ENCODE measurements around the gene CACUL1. TPM values are rescaled to one million over a fixed set of nuclear protein-coding genes. Genes with fewer than 3 reads are reported as not detected.

Gene CACUL1
- total RNA-seq, 4 donors from 2014 or later = 13.1 to 29.1 (median 23.2) TPM

- in situ Hi-C loops (cut with MboI; ENCODE audit: low pct_ligation_motif_present in 1 of 4, low pct_unique_long_range_greater_than_20kb in 1 of 4, low sequenced_read_pairs in 3 of 4) = no loop called here
- peak; percentile 34 for DNase-seq
- Histone ChIP-seq H3K9me3 (no peaks in the 10 kb centered on the region), H3K4me1 (peaks cover 9 to 35% (median 21%) of the 10 kb centered on the region in 4 donors), H3K4me3 (peak overlapping the region; percentile 89 to 99 (median 96)), H3K27ac (peak overlapping the region; percentile 90 to 92 (median 91)), H3K27me3 (no peaks in the 10 kb centered on the region), H3K36me3 (no peaks in the 10 kb centered on the region)
- TF ChIP-seq POLR2A (IDR thresholded peaks at IDR 0.05) (no peak), EP300 (IDR thresholded peaks at IDR 0.05; ENCODE audit: low read depth) (no peak)
- intact Hi-C loops (cut with DNase I; ENCODE audit: low total_unique reads) = no loop called here
- 0 to 2% methylated on average over 9 to 22 of the region's 22 CpGs for WGBS, 2 donors (ENCODE audit: low coverage in 1 of 2)
These were observed 578 bp downstream of the CACUL1 start for GRCh38 chr10:118754229-118754555.

- intact Hi-C loops (cut with DNase I; ENCODE audit: low total_unique reads) (no loop called here), in situ Hi-C loops (cut with MboI; ENCODE audit: low pct_ligation_motif_present in 1 of 4, low pct_unique_long_range_greater_than_20kb in 1 of 4, low sequenced_read_pairs in 3 of 4) (no loop called here)
- Histone ChIP-seq H3K4me3 (peak overlapping the region; percentile 89 to 99 (median 96)), H3K27me3 (no peaks in the 10 kb centered on the region), H3K36me3 (no peaks in the 10 kb centered on the region), H3K27ac (peak overlapping the region; percentile 90 to 92 (median 91)), H3K4me1 (peaks cover 9 to 35% (median 21%) of the 10 kb centered on the region in 4 donors), H3K9me3 (no peaks in the 10 kb centered on the region)
- WGBS, 2 donors (ENCODE audit: low coverage in 1 of 2) = 1 to 6% methylated on average over 12 to 17 of the region's 17 CpGs
- TF ChIP-seq CTCF (IDR thresholded peaks at IDR 0.05) = no peak
- TF ChIP-seq EP300 (IDR thresholded peaks at IDR 0.05; ENCODE audit: low read depth) = no peak
- TF ChIP-seq POLR2AphosphoS5 (IDR thresholded peaks at IDR 0.05) = no peak
- no peak for TF ChIP-seq POLR2A (IDR thresholded peaks at IDR 0.05)
- no peak for DNase-seq
These were observed 1.2 kb downstream of the CACUL1 start for GRCh38 chr10:118753331-118754228.

GRCh38 chr10:118752409-118752808, 2.4 kb downstream of the CACUL1 start:
- WGBS, 2 donors (ENCODE audit: low coverage in 1 of 2) = 82 to 85% methylated on average over 3 of the region's 3 CpGs

GRCh38 chr10:118751265-118751664, 3.5 kb downstream of the CACUL1 start:
- no peak for DNase-seq
- TF ChIP-seq POLR2A (IDR thresholded peaks at IDR 0.05) (no peak), CTCF (IDR thresholded peaks at IDR 0.05) (no peak), EP300 (IDR thresholded peaks at IDR 0.05; ENCODE audit: low read depth) (no peak), POLR2AphosphoS5 (IDR thresholded peaks at IDR 0.05) (no peak)
- intact Hi-C loops (cut with DNase I; ENCODE audit: low total_unique reads) = no loop called here
- Histone ChIP-seq H3K36me3 (no peaks in the 10 kb centered on the region), H3K27me3 (no peaks in the 10 kb centered on the region), H3K27ac (no peak overlapping the region), H3K4me3 (no peak overlapping the region), H3K4me1 (peaks cover 9 to 35% (median 21%) of the 10 kb centered on the region in 4 donors), H3K9me3 (no peaks in the 10 kb centered on the region)
- in situ Hi-C loops (cut with MboI; ENCODE audit: low pct_ligation_motif_present in 1 of 4, low pct_unique_long_range_greater_than_20kb in 1 of 4, low sequenced_read_pairs in 3 of 4) = no loop called here
- 98 to 100% methylated on average over 1 of the region's 1 CpG for WGBS, 2 donors (ENCODE audit: low coverage in 1 of 2)

More at GRCh38 chr10:118752409-118752808, 2.4 kb downstream of the CACUL1 start:
- no peak overlapping the region for H3K27ac ChIP-seq
- H3K36me3 ChIP-seq = no peaks in the 10 kb centered on the region
- H3K9me3 ChIP-seq = no peaks in the 10 kb centered on the region
- DNase-seq = no peak
- H3K4me3 ChIP-seq = peak overlapping the region in 2 of 4 donors; percentile 89 to 98
- H3K4me1 ChIP-seq = peaks cover 9 to 35% (median 21%) of the 10 kb centered on the region in 4 donors
- in situ Hi-C loops (cut with MboI; ENCODE audit: low pct_ligation_motif_present in 1 of 4, low pct_unique_long_range_greater_than_20kb in 1 of 4, low sequenced_read_pairs in 3 of 4) = no loop called here
- H3K27me3 ChIP-seq = no peaks in the 10 kb centered on the region
- TF ChIP-seq POLR2AphosphoS5 (IDR thresholded peaks at IDR 0.05) (no peak), POLR2A (IDR thresholded peaks at IDR 0.05) (no peak), CTCF (IDR thresholded peaks at IDR 0.05) (no peak), EP300 (IDR thresholded peaks at IDR 0.05; ENCODE audit: low read depth) (no peak)
- intact Hi-C loops (cut with DNase I; ENCODE audit: low total_unique reads) = no loop called here

Measured in transverse colon (tissue), 4 donors.